ENCODE data around the gene AKAP5.

DNA sequence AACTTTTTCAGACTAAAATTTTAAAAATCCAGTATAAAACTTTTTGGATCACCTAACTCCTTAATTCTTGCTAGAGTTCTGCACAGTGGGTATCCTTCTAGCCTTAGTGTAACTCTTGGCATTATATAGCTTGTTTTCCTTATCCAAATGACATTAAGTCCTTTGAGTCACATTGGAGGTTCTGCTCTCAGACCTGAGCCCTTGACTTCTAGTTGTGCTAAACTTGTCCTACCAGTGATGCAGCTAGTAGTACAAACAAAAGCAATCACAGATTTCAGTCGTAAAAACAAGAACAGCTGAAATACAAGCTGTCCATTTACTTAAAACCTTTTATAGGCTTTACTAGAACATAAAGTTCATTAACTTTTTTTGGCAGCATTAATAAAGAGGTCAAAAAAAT, 49.8 kb downstream of the AKAP5 start:
- TF ChIP-seq SP2 (IDR thresholded peaks at IDR 0.05; ENCODE audit: low read length) (no peak), POLR2A (IDR thresholded peaks at IDR 0.05; ENCODE audit: control extremely low read depth in 1 of 2, low read depth in 2 of 2, low read length in 2 of 2) (no peak), GTF2F1 (IDR thresholded peaks at IDR 0.05; ENCODE audit: borderline replicate concordance, low read depth, low read length) (no peak)
- TF ChIP-seq, protein P1, sequence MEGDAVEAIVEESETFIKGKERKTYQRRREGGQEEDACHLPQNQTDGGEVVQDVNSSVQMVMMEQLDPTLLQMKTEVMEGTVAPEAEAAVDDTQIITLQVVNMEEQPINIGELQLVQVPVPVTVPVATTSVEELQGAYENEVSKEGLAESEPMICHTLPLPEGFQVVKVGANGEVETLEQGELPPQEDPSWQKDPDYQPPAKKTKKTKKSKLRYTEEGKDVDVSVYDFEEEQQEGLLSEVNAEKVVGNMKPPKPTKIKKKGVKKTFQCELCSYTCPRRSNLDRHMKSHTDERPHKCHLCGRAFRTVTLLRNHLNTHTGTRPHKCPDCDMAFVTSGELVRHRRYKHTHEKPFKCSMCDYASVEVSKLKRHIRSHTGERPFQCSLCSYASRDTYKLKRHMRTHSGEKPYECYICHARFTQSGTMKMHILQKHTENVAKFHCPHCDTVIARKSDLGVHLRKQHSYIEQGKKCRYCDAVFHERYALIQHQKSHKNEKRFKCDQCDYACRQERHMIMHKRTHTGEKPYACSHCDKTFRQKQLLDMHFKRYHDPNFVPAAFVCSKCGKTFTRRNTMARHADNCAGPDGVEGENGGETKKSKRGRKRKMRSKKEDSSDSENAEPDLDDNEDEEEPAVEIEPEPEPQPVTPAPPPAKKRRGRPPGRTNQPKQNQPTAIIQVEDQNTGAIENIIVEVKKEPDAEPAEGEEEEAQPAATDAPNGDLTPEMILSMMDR (IDR thresholded peaks at IDR 0.05; ENCODE audit: control extremely low read depth in 1 of 3, insufficient read depth in 1 of 3, low read depth in 1 of 3, low read length in 3 of 3), result no peak
- TF ChIP-seq, protein P2, sequence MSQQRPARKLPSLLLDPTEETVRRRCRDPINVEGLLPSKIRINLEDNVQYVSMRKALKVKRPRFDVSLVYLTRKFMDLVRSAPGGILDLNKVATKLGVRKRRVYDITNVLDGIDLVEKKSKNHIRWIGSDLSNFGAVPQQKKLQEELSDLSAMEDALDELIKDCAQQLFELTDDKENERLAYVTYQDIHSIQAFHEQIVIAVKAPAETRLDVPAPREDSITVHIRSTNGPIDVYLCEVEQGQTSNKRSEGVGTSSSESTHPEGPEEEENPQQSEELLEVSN (IDR thresholded peaks at IDR 0.05), result no peak
